GM20000 (cell line): ENCODE data around the gene IZUMO3.

Experiments
- DNase-seq: peaks from one replicate; pipeline ENCODE4 v3.0.0; 2012; ENCODE audit warnings: low spot score
- TF ChIP-seq, protein P1 (sequence below): IDR thresholded peaks from 2 replicates; pipeline ENCODE4 v1.5.1; 2012; ENCODE audit warnings: mild to moderate bottlenecking, control low read depth; ENCODE audit errors: extremely low read depth, missing control alignments

Gene IZUMO3

DNA sequence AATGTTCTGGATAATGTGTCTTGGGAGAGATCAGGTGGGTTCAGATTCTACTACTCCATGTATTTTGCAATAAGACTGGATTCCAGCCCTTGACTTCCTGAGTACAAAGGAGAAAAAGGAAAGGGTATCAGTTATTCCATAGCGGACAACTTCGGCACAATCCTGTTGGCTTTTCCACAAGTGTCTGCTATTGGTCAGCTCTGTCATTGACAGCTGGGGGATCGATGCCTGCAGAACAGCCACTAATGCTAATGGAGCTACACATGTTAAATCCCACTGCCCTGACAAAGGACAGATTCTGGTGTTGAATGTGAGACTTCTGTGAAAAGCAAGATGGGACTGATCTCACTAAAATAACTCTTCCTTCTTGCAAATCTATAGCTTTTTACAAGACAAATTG lies 41.2 kb downstream of the IZUMO3 start:
- TF ChIP-seq, protein P1, sequence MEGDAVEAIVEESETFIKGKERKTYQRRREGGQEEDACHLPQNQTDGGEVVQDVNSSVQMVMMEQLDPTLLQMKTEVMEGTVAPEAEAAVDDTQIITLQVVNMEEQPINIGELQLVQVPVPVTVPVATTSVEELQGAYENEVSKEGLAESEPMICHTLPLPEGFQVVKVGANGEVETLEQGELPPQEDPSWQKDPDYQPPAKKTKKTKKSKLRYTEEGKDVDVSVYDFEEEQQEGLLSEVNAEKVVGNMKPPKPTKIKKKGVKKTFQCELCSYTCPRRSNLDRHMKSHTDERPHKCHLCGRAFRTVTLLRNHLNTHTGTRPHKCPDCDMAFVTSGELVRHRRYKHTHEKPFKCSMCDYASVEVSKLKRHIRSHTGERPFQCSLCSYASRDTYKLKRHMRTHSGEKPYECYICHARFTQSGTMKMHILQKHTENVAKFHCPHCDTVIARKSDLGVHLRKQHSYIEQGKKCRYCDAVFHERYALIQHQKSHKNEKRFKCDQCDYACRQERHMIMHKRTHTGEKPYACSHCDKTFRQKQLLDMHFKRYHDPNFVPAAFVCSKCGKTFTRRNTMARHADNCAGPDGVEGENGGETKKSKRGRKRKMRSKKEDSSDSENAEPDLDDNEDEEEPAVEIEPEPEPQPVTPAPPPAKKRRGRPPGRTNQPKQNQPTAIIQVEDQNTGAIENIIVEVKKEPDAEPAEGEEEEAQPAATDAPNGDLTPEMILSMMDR: no peak
- no peak for DNase-seq

GRCh38 chr9:24502206-24502937 lies 43.3 kb downstream of the IZUMO3 start:
- TF ChIP-seq, protein P1: no peak
- no peak for DNase-seq

- TF ChIP-seq, protein P1: no peak
Measured at GRCh38 chr9:24500761-24501160, 44.9 kb downstream of the IZUMO3 start.

DNA sequence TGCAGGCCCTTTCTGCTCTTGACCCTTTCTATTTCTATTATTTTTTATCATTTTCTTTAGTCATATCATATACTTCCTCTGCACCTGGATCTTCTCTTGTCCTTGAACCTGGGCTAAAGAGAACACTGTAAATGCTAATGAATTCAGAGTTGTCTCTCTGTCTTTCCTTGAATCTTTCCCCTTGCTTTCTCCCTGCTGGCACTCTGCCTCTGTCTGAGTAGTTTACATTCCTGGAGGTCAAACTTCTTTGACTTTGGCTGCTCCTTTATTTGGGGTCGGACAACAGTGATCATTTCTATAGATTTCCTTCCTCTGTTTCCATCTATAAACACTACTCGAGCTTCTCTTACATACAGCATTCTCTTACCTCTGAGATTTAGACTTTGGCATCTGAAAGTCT lies 47.1 kb downstream of the IZUMO3 start:
- DNase-seq: no peak
- TF ChIP-seq, protein P1: no peak

More at GRCh38 chr9:24500761-24501160, 44.9 kb downstream of the IZUMO3 start:
- DNase-seq: no peak

GRCh38 chr9:24497671-24498070 lies 48.0 kb downstream of the IZUMO3 start:
- DNase-seq: no peak
- TF ChIP-seq, protein P1: no peak
